Inflammatory macrophage treated with lipopolysaccharide for 4 hours (primary cell): ENCODE data around the gene AGFG2.

Experiments used
- DNase-seq: peaks from one replicate; pipeline ENCODE4 v3.0.0-alpha.2; 2020

Gene AGFG2

DNA sequence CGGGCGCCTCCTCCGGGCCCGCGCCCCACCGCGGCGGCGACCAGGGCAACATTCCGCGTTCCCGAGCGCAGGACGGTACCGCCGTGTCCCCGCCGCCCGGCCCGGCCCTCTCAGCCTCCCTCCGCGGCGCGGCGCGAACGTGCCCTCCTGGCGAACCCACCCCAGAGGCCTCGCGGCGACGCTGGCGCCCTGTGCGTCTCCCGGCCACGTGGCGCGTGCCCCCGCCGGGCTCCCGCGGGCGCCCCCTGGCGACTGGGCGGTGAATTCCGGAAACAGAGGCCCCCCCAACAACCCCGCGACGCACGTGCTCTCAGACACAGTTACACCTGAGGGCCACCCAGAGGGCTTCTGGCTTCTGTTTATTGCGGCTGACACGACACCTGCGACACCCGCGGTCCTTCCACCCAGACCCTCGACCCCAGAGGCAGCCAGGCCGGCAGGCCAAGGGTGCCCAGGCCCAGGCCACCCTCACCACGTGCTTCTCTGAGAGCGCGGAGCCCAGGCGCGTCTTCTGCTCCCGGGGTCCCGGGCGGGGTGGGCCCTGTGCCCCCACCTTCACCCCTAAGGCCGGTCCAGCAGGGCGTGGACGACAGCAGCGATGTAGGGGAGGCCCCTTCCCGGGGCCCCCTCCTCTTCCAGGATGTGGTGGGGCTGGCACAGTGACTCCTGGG lies 34.8 kb downstream of the AGFG2 start, which contains the start of gene SAP25:
Gene SAP25, minus strand, starts transcription at position 210 of the 671 bp plus-strand sequence. Its CDS starts 158 bp downstream, at position 52.
- no peak for DNase-seq

DNA sequence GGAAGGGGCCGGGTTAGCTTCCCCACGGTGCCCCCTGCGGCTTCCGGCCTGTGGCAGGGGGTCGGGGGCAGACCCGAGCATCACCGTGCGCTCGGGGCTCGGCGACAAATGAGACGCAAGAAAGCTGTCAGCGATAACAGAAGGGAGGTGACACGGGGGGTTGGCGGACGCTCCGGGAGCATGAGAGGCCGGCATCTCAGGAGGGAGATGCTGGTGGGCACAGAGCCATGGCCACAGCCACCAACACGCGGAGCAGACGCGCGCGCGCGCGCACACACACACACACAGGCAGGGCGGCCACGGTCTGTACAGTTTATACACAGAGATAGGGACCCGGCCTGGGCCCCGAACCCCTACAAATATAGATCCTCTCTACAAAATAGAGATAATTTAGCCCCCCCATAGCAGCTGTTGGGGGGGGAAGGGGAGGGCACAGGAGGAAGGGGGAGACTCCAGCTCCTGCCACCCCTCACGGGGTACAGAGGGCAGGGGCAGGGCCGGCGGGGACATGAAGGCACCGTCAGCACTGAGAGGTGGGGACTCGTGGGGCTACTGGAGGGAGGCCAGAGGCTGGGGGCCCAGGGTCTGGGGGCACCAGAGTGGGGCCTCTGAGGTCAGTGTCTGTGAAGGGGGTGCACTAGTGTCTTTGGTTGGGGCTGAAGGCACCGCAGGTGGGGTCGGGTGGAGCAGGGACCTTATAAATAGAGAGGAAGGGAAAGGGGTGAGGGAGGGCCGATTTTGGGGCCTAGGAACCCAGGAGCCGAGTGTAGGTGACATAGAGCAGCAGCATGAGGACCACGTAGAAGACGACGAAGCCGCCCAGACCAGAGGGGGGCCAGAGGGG lies 35.6 kb downstream of the AGFG2 start:
- no peak for DNase-seq

GRCh38 chr7:100575206-100575631 lies 36.2 kb downstream of the AGFG2 start:
- no peak for DNase-seq

- DNase-seq = no peak
Measured at GRCh38 chr7:100575746-100576383, 36.9 kb downstream of the AGFG2 start.

GRCh38 chr7:100576384-100576993 lies 37.5 kb downstream of the AGFG2 start:
- DNase-seq = no peak

GRCh38 chr7:100577103-100577502 lies 38.1 kb downstream of the AGFG2 start:
- no peak for DNase-seq

- DNase-seq = no peak
Measured at GRCh38 chr7:100577507-100577906, 38.5 kb downstream of the AGFG2 start.

GRCh38 chr7:100578246-100579183 lies 39.5 kb downstream of the AGFG2 start:
- DNase-seq = no peak

DNA sequence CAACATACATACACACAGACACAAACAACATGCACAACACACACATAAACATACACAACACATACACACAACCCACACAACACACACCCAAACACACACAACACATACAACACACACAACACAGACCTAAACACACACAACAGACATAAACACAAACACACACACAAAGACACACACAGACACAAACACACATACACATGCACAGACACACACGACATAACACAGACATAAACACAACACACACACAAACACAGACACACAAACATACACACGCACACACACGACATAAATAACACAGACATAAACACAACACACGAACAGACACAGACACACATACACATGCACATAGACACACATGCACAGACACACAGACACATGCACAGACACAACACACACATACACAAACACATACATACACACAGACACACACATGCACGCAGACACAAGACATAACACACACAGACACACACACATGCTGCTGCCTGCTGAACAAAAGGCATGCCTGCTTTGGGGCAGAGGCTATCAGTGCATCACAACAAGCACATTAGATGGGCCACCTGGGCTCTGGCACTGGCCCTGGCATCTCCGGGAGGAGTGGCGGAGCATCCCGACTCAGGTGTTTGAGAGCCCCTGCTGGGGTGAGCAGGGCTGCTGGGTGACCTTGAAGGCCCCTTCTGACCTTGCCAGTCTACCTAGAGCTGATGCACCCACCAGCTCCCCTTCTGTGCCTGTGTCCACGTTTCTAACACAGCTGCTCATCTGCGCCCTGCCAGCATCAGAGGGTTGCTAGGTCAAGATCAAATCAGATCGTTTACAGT lies 41.7 kb downstream of the AGFG2 start:
- DNase-seq = no peak

DNA sequence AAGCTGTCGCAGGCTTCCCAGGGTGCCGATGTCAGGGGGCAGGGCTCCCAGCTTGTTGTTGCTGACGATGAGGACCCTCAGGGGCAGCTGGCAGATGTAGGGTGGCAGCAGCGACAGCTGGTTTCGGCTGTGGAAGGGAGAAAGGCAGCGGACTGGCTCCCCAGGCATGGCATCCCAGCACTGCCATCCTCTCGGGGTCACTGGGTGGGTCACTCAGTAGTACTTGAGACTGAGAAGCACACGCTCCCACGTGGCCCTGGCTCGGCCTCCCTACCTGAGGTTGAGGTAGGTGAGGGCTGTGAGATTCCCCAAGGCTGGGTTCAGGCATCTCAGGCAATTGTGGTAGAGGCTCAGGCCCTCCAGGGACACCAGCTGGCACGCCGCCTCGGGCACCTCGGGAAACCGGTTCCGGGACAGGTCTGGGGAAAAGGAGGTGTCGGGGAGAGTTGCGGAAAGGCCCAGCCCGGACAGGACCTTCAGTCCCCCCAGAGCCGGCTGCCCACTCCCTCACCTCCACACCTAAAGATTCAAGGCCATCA lies 43.1 kb downstream of the AGFG2 start:
- DNase-seq = no peak

- DNase-seq = no peak
Measured at GRCh38 chr7:100582650-100583049, 43.6 kb downstream of the AGFG2 start.

DNA sequence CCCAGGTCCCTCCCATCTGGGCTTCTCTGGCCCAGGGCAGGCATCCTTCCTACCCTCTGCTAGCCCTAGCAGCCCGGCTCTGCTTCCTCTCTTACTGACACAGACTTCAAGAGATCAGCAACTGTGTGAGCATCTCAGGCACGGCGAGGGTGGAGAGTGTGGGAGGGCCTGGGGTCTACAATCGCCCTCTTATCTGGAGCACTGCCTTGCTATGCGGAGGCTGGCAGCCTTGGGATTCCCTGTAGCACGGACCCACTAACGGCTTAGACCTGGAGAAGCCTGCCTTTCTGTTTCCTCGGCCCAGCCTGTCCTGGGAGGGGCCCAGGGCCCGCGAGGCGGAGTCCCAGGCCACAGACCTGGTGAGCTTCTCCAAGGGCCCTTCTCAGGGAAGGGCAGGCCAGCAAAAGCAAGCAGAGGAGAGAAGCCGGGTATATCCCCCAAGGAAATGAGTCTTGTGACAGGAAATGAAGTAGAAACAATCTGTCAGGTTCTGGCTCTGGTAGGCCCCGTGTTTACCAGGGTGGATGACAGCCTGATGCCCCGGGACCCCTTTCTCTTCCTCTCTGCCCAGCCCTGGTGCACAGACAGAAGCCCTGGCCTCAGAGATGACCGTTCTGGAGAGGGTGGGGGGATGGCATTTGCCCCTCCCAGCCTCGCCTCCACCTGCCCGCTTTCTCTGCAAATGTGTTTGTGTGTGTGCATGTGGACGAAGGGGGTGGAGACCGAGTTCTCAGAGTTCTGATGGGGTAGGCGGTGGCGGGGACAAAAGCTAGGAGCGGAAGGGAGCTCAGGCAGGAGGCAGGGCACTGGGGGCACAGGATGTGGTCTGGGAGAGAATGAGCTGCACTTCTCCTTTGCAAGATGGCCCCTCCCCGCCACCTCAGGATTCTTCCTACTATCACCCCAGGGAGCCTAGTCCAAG lies 44.4 kb downstream of the AGFG2 start:
- DNase-seq = peak; percentile 82

GRCh38 chr7:100584054-100584682 lies 45.2 kb downstream of the AGFG2 start:
- DNase-seq = peak; percentile 67

GRCh38 chr7:100584683-100585510 lies 45.9 kb downstream of the AGFG2 start:
- peak; percentile 77 for DNase-seq

- DNase-seq = peak; percentile 52
Measured at GRCh38 chr7:100585511-100586265, 46.7 kb downstream of the AGFG2 start, which contains the start of gene LRCH4. Gene LRCH4, minus strand, starts transcription at chr7:100586129. Its CDS starts 29 bp downstream, at chr7:100586100.

- peak; percentile 100 for DNase-seq
Measured at GRCh38 chr7:100586266-100587025, 47.4 kb downstream of the AGFG2 start, which contains the start of gene FBXO24. Gene FBXO24, plus strand, starts transcription at chr7:100586328. Its CDS starts 298 bp downstream, at chr7:100586626.
